ENCODE data around the gene BMPR1A.
A peak's percentile ranks its signal among the peaks of the same experiment; 100 is the strongest.

The BMPR1A gene

GRCh38 chr10:86871563-86872183 lies 115.3 kb downstream of the BMPR1A start:
- no peak for TF ChIP-seq CTCF (conservative IDR thresholded peaks at IDR 0.05; ENCODE audit: low read length)
- peak; percentile 38 for DNase-seq (ENCODE audit: low read depth)
- H3K4me3 ChIP-seq (ENCODE audit: low read length), result no peak overlapping the region

DNA sequence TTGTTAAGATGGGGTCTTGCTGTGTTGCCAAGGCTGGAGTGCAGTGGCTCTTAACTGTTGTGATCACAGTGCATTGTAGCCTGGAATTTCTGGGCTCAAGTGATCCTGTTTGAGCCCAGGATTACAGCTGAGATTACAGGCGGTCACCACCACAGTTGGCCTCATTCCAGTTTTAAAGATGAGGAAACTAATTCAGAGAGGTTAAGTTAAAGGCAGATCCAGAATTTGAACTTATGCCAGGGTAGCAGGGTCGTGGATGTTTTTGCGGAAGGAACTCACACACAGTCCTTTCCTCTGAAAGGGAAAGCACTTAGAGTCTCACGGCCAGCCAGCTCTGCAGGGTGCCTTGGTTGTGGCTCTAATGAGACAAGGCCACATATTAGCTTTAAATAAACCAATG lies 116.3 kb downstream of the BMPR1A start:
- H3K4me3 ChIP-seq (ENCODE audit: low read length), result no peak overlapping the region
- DNase-seq (ENCODE audit: low read depth), result no peak
- TF ChIP-seq CTCF (conservative IDR thresholded peaks at IDR 0.05; ENCODE audit: low read length), result no peak

DNA sequence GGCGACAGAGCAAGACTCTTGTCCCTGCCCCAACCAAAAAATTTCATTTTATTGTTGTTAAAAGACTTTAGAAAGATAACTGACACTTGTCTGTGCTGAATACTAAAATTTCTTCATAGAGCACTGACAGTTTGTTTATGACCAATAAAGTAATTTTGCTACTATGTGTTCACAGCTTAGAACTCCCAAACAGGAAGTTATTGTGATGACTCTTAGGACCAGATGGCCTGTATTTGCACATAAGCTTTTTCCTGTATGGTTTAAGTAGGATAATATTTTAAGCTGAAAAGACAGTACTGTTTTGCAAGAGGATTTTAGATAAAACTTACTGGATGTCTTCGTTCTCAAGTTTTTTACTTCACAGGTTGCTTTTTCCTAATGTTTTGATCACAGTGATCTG lies 120.3 kb downstream of the BMPR1A start:
- peak; percentile 71 for DNase-seq (ENCODE audit: low read depth)
- TF ChIP-seq CTCF (conservative IDR thresholded peaks at IDR 0.05; ENCODE audit: low read length), result no peak
- H3K4me3 ChIP-seq (ENCODE audit: low read length), result no peak overlapping the region

DNA sequence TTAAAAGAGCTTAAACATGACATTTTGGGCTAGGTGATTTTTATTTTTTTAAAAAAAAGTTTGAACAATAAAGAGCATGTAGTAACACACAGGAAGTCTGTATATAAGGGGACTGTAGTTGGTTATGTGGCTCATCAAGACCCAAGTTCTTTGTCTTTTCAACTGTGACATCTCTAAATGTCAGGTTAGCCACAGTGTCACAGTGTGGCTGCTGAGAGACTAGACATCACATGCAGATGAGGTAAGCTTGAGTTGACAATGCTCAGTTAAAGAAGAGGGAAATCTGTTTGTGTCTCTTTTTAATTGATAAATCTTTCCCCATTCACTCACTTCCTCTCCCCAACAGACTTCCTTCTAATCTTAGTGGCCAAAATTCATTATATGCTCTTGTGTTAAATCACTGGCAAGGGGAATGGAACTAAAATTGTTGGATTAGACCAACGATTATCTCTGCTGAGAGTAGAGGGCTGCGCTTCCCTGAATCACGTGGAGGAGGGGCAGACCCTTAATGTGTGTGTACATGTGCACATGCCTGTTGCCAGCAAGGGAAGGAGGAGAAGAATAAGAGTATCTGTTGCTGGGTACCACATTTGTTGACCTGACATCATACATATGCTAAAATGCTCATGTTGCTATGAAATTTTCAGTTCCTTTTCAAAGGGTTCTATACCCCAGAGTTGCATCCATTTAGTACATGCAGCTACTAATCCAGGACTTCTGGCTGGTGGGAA lies 122.7 kb downstream of the BMPR1A start:
- no peak for TF ChIP-seq CTCF (conservative IDR thresholded peaks at IDR 0.05; ENCODE audit: low read length)
- H3K4me3 ChIP-seq (ENCODE audit: low read length), result no peak overlapping the region
- DNase-seq (ENCODE audit: low read depth), result no peak

- H3K4me3 ChIP-seq (ENCODE audit: low read length), result no peak overlapping the region
- no peak for DNase-seq (ENCODE audit: low read depth)
- no peak for TF ChIP-seq CTCF (conservative IDR thresholded peaks at IDR 0.05; ENCODE audit: low read length)
Observed at GRCh38 chr10:86880971-86881370, 124.6 kb downstream of the BMPR1A start.

- no peak overlapping the region for H3K4me3 ChIP-seq (ENCODE audit: low read length)
- DNase-seq (ENCODE audit: low read depth), result peak; percentile 60
- no peak for TF ChIP-seq CTCF (conservative IDR thresholded peaks at IDR 0.05; ENCODE audit: low read length)
Observed at GRCh38 chr10:86888585-86889381, 132.4 kb downstream of the BMPR1A start.

All from AG10803 (cell line).